NCI-H2227 (cell line): ENCODE data around the gene MAP4K1.

ENCODE experiments used
- DNase-seq: peaks from one replicate; lab custom pipeline; 2025; ENCODE audit not compliant: unreplicated experiment; lab: John Stamatoyannopoulos, UW

Gene MAP4K1

DNA sequence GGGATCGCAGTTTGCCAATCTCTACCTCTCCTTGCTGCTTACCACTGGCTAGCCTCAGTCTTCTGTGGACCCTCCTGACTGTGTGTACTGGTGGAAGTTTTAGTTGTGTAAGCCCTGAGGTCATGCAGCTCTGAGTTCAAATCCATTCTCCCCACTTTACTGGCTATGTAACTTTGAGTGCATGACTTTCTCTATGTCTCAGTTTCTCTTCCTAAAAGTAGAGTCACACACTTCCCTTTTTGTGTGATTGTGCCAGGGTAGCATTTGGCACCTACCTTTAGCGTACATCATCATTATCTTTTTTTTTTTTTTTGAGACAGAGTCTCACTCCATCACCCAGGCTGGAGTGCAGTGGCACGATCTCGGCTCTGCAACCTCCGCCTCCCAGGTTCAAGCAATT, 70.3 kb downstream of the MAP4K1 start:
- DNase-seq = no peak

DNA sequence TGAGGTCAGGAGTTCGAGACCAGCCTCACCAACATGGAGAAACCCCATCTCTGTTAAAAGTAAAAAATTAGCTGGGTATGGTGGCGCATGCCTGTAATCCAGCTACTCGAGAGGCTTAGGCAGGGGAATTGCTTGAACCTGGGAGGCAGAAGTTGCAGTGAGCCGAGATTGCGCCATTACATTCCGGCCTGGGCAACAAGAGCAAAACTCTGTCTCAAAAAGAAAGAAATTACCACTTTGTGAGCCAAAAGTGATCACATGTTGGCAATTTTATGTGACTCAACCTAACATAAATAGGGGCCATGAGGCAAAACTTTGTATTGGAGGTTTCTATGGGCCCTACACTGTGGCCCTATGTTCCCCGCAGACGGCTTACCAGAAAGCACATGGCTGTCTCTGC, 72.2 kb downstream of the MAP4K1 start:
- DNase-seq = no peak

DNA sequence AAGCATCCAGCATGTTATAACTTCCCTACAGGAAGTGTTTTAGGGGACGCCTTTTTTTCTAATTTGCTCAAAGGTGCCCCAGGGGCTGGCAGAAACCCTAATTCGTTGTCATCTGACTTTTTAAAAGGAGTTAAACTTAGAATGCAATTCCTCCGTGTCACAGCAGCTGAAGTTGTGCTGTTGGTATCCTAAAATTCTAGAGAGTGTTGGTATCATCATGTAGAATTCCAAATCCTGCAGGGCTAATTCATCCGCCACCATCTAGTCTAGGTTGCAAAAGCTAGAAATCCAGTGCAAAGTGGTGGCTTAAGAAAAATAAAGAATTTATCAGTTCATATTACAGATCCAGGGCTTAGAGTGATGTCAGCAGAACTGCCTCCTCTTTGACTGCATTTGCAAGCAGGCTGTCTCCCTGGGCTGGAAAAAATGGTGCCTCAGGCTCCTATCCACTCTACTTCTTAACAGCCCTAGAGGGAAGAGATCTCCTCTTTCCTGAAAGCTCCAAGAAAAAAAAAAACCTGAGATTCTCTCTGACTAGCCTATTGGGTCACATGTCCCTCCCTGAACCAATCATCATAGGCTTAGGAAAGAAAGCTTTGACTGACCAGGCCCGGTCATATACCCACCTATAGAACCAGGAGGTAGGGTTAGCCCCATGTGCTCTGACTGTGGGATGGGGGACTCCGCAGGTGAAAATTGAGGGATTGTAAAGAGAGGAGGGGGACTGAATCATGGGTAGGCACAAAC, 73.0 kb downstream of the MAP4K1 start:
- peak; percentile 73 for DNase-seq

DNA sequence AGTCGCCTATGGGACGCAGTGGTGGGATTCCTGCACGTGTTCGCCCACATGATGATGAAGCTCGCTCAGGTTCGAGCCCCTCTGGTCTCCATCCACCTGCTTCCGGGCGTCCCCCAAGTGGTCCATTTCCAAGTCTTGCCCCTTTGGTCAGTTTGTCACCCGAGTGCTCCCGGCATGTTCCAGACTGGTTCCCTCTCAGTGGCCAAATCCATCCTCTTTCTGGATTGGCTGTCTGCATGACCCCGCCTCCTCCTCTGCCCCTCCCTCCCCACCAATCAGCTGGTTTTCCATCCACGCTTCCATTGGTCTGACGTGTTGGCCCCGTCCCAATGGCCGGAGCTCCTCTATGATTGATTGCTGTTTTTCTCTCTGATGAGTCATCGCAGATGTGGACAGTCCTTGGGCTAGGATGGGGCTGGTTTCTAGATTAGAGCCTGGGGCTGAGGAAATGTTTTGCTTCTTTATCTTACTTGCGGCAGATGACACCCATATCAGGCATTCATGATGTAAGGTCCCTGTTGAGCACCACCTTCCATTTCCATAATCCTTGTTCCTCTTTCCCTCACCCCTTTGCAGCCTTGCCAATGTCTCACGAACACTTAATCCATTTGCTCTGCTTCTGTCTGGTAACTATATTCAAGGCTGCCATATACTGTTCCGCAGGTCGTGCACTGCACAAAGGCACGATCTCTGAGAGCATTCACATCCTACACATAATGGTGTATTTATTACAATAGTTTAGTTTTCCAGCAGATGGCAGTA, 73.8 kb downstream of the MAP4K1 start:
- DNase-seq = peak; percentile 100

GRCh38 chr19:38543286-38543806, 74.4 kb downstream of the MAP4K1 start:
- no peak for DNase-seq

- DNase-seq = no peak
Observed at GRCh38 chr19:38542040-38542439, 75.7 kb downstream of the MAP4K1 start.

DNA sequence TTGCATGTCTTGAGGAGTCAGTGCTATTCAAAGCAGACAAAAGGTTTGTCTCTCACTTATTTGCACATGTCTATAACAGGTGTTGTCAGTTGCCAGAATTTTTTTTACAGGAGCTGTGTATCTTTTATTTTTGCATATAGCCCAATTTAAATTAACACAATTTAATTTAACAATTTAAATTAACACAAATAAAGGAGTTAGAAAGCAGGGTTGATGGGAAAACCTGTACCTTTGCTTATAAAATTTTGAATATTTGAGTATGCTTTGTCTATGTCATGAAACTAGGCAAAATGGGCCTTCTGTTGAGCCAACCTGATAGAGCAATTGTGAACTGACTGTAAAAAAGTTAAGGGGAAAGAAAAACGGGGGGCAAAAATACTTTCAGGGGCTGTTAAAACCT, 78.0 kb downstream of the MAP4K1 start:
- no peak for DNase-seq

DNA sequence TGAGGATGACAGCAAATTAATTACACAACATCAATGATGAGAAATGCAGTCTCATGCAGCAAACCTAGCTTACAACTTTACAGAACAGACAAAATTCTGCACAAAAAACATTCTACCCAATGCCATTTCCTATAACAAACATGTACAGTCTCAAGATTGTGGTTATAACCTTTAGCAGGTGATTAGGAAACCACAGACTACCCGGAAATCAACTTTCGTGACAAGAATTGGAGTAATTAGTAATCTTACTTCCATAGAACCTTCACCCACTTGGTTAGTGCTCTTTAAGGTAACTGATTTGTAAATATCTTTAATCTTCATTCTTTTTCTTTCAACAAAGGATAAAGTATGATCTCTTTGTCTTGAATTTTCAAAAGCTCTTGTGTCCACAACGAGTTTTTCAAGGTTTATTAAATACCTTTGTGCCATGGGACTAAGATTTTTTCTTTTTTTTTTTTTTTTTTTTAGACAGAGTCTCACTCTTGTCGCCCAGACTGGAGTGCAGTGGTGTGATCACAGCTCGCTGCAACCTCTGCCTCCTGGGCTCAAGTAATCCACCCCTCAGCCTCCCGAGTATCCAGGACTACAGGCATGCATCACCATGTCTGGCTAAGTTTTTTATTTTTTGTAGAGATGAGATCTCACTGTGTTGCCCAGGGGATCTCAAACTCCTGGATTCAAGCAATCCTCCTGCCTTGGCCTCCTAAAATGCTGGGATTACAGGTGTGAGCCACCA, 78.8 kb downstream of the MAP4K1 start:
- DNase-seq = no peak

GRCh38 chr19:38538386-38538785, 79.4 kb downstream of the MAP4K1 start:
- DNase-seq = no peak
